ENCODE data around the gene NAPSA. TPM values are rescaled to one million over a fixed set of nuclear protein-coding genes. Genes with fewer than 3 reads are reported as not detected.

NAPSA gene
- polyA plus RNA-seq, 1 of the 3 experiments (the other 2 are of a cell fraction): 0.43 TPM

DNA sequence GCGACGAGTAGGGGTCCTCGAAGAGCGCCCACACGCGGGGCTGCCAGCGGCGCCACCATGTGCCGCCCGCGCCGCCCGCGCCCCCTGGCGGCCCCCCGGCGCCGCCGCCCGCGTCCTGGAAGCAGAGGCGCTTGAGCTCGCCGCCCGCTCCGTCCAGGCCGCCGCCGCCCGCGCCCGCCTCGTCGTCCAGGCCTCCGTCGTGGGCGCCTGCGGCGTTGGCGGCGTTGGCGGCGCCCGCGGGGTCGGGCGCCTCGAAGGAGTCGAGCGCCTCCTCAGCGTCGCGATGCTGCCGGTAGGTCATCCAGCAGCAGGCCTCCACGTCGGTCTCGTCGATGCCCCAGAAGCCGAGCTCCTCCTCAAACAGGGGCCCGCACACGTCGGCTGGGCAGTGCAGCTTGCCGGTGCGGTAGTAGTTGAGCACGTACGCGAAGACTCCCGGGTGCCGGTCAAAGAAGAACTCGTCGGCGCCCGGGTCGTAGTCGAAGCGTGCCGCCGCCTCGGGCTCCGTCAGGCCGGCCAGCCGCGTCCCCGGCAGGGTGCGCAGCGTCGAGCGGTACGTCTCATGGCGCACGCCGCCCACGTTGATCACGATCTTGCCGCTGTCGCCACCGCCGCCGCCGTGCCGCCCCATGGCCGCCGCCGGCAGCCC, 37.1 kb downstream of the NAPSA start:
- H3K79me2 ChIP-seq (ENCODE audit: insufficient read depth): no peaks in the 10 kb centered on the region
- DNase-seq: peak; percentile 55
- peak overlapping the region; percentile 45 to 56 for H3K4me3 ChIP-seq (ENCODE audit: low read depth in 2 of 2, low read length in 1 of 2)
- peaks cover 7 to 51% of the 10 kb centered on the region in 2 experiments; a peak in 2 of 4 replicates for H3K4me1 ChIP-seq (ENCODE audit: control insufficient read depth in 1 of 2, insufficient read depth in 2 of 2, low read depth in 1 of 2, low read length in 1 of 2)
- H3K9ac ChIP-seq: no peak overlapping the region
- no peaks in the 10 kb centered on the region for H3K9me3 ChIP-seq
- CTCF ChIA-PET: interaction anchor here (0.6 to 2.1 kb wide), 16 partner anchors 11 to 394 kb away, joined by 3 to 17 read pairs (median 4); no protein-coding TSS in a partner anchor
- H3K27ac ChIP-seq (ENCODE audit: low read depth in 2 of 2, low read length in 1 of 2): peak overlapping the region in 1 of 2 experiments; percentile 63; a peak in 1 of 4 replicates
- TF ChIP-seq, protein P1, sequence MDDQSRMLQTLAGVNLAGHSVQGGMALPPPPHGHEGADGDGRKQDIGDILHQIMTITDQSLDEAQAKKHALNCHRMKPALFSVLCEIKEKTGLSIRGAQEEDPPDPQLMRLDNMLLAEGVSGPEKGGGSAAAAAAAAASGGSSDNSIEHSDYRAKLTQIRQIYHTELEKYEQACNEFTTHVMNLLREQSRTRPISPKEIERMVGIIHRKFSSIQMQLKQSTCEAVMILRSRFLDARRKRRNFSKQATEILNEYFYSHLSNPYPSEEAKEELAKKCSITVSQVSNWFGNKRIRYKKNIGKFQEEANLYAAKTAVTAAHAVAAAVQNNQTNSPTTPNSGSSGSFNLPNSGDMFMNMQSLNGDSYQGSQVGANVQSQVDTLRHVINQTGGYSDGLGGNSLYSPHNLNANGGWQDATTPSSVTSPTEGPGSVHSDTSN (IDR thresholded peaks at IDR 0.05): no peak
- no peak for TF ChIP-seq YY1 (IDR thresholded peaks at IDR 0.05; ENCODE audit: low read depth)
- TF ChIP-seq, protein P2, sequence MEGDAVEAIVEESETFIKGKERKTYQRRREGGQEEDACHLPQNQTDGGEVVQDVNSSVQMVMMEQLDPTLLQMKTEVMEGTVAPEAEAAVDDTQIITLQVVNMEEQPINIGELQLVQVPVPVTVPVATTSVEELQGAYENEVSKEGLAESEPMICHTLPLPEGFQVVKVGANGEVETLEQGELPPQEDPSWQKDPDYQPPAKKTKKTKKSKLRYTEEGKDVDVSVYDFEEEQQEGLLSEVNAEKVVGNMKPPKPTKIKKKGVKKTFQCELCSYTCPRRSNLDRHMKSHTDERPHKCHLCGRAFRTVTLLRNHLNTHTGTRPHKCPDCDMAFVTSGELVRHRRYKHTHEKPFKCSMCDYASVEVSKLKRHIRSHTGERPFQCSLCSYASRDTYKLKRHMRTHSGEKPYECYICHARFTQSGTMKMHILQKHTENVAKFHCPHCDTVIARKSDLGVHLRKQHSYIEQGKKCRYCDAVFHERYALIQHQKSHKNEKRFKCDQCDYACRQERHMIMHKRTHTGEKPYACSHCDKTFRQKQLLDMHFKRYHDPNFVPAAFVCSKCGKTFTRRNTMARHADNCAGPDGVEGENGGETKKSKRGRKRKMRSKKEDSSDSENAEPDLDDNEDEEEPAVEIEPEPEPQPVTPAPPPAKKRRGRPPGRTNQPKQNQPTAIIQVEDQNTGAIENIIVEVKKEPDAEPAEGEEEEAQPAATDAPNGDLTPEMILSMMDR (IDR thresholded peaks at IDR 0.05): no peak
- TF ChIP-seq ELF1 (IDR thresholded peaks at IDR 0.05): no peak
- TF ChIP-seq, protein P3, sequence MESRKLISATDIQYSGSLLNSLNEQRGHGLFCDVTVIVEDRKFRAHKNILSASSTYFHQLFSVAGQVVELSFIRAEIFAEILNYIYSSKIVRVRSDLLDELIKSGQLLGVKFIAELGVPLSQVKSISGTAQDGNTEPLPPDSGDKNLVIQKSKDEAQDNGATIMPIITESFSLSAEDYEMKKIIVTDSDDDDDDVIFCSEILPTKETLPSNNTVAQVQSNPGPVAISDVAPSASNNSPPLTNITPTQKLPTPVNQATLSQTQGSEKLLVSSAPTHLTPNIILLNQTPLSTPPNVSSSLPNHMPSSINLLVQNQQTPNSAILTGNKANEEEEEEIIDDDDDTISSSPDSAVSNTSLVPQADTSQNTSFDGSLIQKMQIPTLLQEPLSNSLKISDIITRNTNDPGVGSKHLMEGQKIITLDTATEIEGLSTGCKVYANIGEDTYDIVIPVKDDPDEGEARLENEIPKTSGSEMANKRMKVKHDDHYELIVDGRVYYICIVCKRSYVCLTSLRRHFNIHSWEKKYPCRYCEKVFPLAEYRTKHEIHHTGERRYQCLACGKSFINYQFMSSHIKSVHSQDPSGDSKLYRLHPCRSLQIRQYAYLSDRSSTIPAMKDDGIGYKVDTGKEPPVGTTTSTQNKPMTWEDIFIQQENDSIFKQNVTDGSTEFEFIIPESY (IDR thresholded peaks at IDR 0.05; ENCODE audit: borderline replicate concordance, low read depth): no peak
- no peak for TF ChIP-seq RFX5 (IDR thresholded peaks at IDR 0.05; ENCODE audit: low read length)
- TF ChIP-seq FOXM1 (IDR thresholded peaks at IDR 0.05; ENCODE audit: low read depth): no peak
- TF ChIP-seq JUND (IDR thresholded peaks at IDR 0.05): no peak
- no peak for TF ChIP-seq POLR2AphosphoS5 (IDR thresholded peaks at IDR 0.05; ENCODE audit: low read depth, low read length)
- TF ChIP-seq FOXJ3 (CRISPR knock-in tag; IDR thresholded peaks at IDR 0.05): no peak
- TF ChIP-seq SIN3A (IDR thresholded peaks at IDR 0.05; ENCODE audit: borderline replicate concordance, low read depth, low read length): no peak
- no peak for TF ChIP-seq NFIC (IDR thresholded peaks at IDR 0.05; ENCODE audit: borderline replicate concordance)
- TF ChIP-seq, protein P4, sequence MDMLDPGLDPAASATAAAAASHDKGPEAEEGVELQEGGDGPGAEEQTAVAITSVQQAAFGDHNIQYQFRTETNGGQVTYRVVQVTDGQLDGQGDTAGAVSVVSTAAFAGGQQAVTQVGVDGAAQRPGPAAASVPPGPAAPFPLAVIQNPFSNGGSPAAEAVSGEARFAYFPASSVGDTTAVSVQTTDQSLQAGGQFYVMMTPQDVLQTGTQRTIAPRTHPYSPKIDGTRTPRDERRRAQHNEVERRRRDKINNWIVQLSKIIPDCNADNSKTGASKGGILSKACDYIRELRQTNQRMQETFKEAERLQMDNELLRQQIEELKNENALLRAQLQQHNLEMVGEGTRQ (IDR thresholded peaks at IDR 0.05; ENCODE audit: borderline replicate concordance, low read depth, low read length): no peak
- H3K4me2 ChIP-seq: peak overlapping the region; percentile 68; the same call in 1 of the 2 replicates
- no peaks in the 10 kb centered on the region for H3K9me2 ChIP-seq
- H4K20me1 ChIP-seq (ENCODE audit: insufficient read depth): 0 out of 2 replicates have a peak, but pooled peaks cover 3% of the 10 kb centered on the region
- H3F3A ChIP-seq (replicated peaks; ENCODE audit: insufficient read depth): peaks cover 9% of the 10 kb centered on the region
- POLR2A ChIA-PET: interaction anchor here (0.8 to 1.0 kb wide), 3 partner anchors 12 to 16 kb away, joined by 3 to 5 read pairs (median 3); no protein-coding TSS in a partner anchor
- 3% methylated on average over 23 of the region's 104 CpGs for WGBS (ENCODE audit: low lambda C conversion rate)
- H3K27me3 ChIP-seq (ENCODE audit: insufficient read depth): peaks cover 16% of the 10 kb centered on the region; the same call in 1 of the 2 replicates
- no peaks in the 10 kb centered on the region for H3K36me3 ChIP-seq (replicated peaks in 1 of 2; ENCODE audit: control insufficient read depth in 1 of 2, insufficient read depth in 2 of 2, low read length in 1 of 2)
- no peak overlapping the region for H2AFZ ChIP-seq (ENCODE audit: low read depth)
